Endodermal cell (in vitro differentiated cells): Measurements from ENCODE around the gene SEC14L1. TPM values are rescaled to one million over a fixed set of nuclear protein-coding genes. Genes with fewer than 3 reads are reported as not detected.

Experiments used
- DNase-seq: peaks from one replicate; pipeline ENCODE4 v3.0.0-alpha.2; 2017
- H3K27ac ChIP-seq: 2 replicates; pipeline ENCODE4 v1.5.1; 2013; ENCODE audit warnings: mild to moderate bottlenecking, low read depth, low read length, moderate library complexity
- H3K27me3 ChIP-seq: 2 replicates; pipeline ENCODE4 v1.6.1; 2013; ENCODE audit warnings: mild to moderate bottlenecking, low read length, moderate library complexity; ENCODE audit not compliant: insufficient read depth, control insufficient read depth, poor library complexity, severe bottlenecking
- H3K36me3 ChIP-seq: 2 replicates; pipeline ENCODE4 v1.7.0; 2013; ENCODE audit warnings: mild to moderate bottlenecking, low read length, moderate library complexity; ENCODE audit not compliant: control insufficient read depth, insufficient read depth
- H3K4me1 ChIP-seq: one replicate; pipeline ENCODE4 v1.7.0; 2013; ENCODE audit warnings: low read length; ENCODE audit not compliant: control insufficient read depth, insufficient read depth
- H3K4me3 ChIP-seq: 2 replicates; pipeline ENCODE4 v1.5.1; 2013; ENCODE audit warnings: mild to moderate bottlenecking, low read length, moderate library complexity
- H3K9ac ChIP-seq: 2 replicates; pipeline ENCODE4 v1.6.1; 2013; ENCODE audit warnings: mild to moderate bottlenecking, low read length, moderate library complexity; ENCODE audit not compliant: poor library complexity, severe bottlenecking; ENCODE audit errors: extremely low read depth
- H3K9me3 ChIP-seq: 2 replicates; pipeline ENCODE4 v1.6.1; 2013; ENCODE audit warnings: mild to moderate bottlenecking, low read length, moderate library complexity; ENCODE audit not compliant: control insufficient read depth
- H3K27ac Mint-ChIP-seq: 2 replicates; pipeline ENCODE4 v1.8.0; 2020; ENCODE audit warnings: mixed read lengths
- H3K27me3 Mint-ChIP-seq: 2 replicates; pipeline ENCODE4 v1.8.0; 2021; ENCODE audit warnings: mild to moderate bottlenecking, mixed read lengths; ENCODE audit not compliant: insufficient read depth
- H3K36me3 Mint-ChIP-seq: 2 replicates; pipeline ENCODE4 v1.8.0; 2020; ENCODE audit warnings: low read depth, mixed read lengths
- H3K4me1 Mint-ChIP-seq: 2 replicates; pipeline ENCODE4 v1.8.0; 2020; ENCODE audit warnings: mixed read lengths
- H3K4me3 Mint-ChIP-seq: 2 replicates; pipeline ENCODE4 v1.8.0; 2020; ENCODE audit warnings: mild to moderate bottlenecking, moderate library complexity, mixed read lengths
- H3K9me3 Mint-ChIP-seq: 2 replicates; pipeline ENCODE4 v1.8.0; 2020; ENCODE audit warnings: mild to moderate bottlenecking, mixed read lengths
- whole genome bisulfite sequencing, 2 experiments: methylation state at CpG; one replicate each; pipeline versions ENCODE4 v1.1.5 to v1.1.7; 2013; ENCODE audit warnings: missing lambda C conversion rate in 2 of 2, mixed read lengths in 1 of 2; ENCODE audit not compliant: insufficient coverage in 1 of 2, insufficient read length in 1 of 2; 5-methylcytosine and 5-hydroxymethylcytosine counted together
- total RNA-seq, 2 donors: library from RNA; stranded (reverse); fragmentation: NEBNext Ultra II Directional in 1 of 2; extraction: Animal tissue kit (Norgen Biotek cat#: 25700) in 1 of 2; gene quantifications; 2 replicates in 1 of 2; 3 replicates in 1 of 2; pipeline ENCODE4 v1.2.1, GENCODE V29; 2021
- TF ChIP-seq, protein P1 (sequence below): fragments of 200-600 bp; sonication (generic); conservative IDR thresholded peaks from 2 replicates; pipeline ENCODE4 v1.5.0; 2021; ENCODE audit warnings: antibody characterized with exemption, mild to moderate bottlenecking

SEC14L1 gene
- total RNA-seq, 2 donors from 2014 or later: 77.0 to 87.4 TPM

DNA sequence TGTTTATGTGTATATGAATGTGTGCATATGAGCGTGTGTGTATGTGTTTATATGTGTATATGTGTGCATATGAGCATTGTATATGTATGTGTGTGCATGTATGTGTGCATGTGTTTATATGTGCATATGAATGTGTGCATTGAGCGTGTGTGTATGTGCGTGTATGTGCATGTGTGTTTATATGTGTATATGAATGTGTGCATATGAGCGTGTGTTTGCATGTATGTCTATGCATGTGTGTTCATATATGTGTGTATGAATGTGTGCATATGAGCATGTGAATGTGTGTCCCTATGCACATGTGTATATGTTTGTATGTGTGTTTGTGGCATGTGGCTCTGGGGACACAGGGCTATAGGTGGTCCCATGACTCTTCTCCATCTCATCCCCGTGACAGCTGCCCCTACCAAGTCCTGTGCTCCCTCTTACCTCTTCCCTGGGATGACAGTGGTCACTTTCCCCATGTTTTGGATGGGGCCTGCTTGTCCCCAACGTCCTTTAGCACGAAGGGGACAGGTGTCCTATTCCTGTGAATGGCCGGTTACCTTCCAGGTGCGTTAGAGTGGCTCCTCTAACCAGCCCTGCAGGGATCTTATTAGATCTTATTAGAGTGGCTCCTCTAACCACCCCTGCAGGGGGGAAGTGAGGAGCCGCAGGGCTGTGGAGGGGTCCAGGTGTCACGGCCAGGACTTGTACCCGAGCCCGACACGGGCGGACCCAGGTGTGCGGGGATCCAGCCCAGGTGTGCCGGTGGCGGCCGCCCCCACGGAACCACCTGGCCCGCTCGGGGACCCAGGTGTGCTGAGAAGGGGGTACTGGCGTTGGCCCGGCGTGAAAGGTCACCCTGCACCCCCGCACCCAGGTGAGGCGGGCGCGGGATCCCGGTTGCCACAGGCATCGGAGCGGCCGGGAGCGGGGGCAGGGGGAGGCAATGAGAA lies 105.6 kb downstream of the SEC14L1 start:
- H3K36me3 Mint-ChIP-seq: no peaks in the 10 kb centered on the region
- H3K9me3 Mint-ChIP-seq: no peaks in the 10 kb centered on the region
- H3K27ac Mint-ChIP-seq: no peak overlapping the region
- Histone ChIP-seq H3K4me1 (no peaks in the 10 kb centered on the region), H3K9me3 (no peaks in the 10 kb centered on the region), H3K27ac (no peak overlapping the region), H3K27me3 (peaks cover 11% of the 10 kb centered on the region), H3K36me3 (no peaks in the 10 kb centered on the region), H3K9ac (no peak overlapping the region), H3K4me3 (peak overlapping the region; percentile 75)
- peaks cover 25% of the 10 kb centered on the region for H3K27me3 Mint-ChIP-seq
- H3K4me3 Mint-ChIP-seq: peak overlapping the region; percentile 53
- H3K4me1 Mint-ChIP-seq: no peaks in the 10 kb centered on the region
- TF ChIP-seq, protein P1, sequence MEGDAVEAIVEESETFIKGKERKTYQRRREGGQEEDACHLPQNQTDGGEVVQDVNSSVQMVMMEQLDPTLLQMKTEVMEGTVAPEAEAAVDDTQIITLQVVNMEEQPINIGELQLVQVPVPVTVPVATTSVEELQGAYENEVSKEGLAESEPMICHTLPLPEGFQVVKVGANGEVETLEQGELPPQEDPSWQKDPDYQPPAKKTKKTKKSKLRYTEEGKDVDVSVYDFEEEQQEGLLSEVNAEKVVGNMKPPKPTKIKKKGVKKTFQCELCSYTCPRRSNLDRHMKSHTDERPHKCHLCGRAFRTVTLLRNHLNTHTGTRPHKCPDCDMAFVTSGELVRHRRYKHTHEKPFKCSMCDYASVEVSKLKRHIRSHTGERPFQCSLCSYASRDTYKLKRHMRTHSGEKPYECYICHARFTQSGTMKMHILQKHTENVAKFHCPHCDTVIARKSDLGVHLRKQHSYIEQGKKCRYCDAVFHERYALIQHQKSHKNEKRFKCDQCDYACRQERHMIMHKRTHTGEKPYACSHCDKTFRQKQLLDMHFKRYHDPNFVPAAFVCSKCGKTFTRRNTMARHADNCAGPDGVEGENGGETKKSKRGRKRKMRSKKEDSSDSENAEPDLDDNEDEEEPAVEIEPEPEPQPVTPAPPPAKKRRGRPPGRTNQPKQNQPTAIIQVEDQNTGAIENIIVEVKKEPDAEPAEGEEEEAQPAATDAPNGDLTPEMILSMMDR: no peak
- WGBS, 2 experiments: 41 to 80% methylated on average over 8 to 33 of the region's 34 CpGs
- peak; percentile 51 for DNase-seq

DNA sequence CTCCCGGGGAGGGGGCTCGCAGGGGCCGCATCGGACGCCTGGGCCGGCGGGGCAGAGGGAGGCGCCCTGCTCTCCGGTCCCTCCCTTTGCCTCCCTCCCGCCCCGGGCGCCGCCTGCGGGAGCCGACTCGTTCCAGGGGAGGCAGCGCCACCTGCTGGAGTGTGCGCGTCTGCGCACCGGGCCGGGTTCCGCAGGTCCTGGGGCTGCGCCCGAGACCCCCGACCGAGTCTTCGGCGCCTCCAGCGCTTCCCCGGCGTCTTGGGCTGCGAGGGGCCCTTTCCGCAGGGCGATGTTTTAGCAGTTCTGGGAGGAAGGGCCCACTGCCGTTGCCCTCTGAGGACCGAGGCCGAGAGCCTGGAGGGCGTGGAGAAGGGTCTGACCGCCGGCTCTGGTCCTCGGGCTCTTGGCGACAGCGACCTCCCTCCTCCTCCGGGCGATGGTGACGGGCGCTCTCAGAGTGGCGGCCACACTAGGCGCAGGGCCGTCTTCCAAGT lies 106.3 kb downstream of the SEC14L1 start:
- no peak overlapping the region for H3K27ac Mint-ChIP-seq
- H3K27me3 ChIP-seq: peaks cover 11% of the 10 kb centered on the region
- peak; percentile 98 for DNase-seq
- TF ChIP-seq, protein P1: peak; percentile 100
- H3K9ac ChIP-seq: no peak overlapping the region
- H3K36me3 ChIP-seq: no peaks in the 10 kb centered on the region
- peak overlapping the region; percentile 75 for H3K4me3 ChIP-seq
- H3K4me3 Mint-ChIP-seq: peak overlapping the region; percentile 53
- no peaks in the 10 kb centered on the region for H3K4me1 Mint-ChIP-seq
- 4 to 6% methylated on average over 9 to 50 of the region's 51 CpGs for WGBS, 2 experiments
- H3K9me3 Mint-ChIP-seq: no peaks in the 10 kb centered on the region
- no peaks in the 10 kb centered on the region for H3K36me3 Mint-ChIP-seq
- no peaks in the 10 kb centered on the region for H3K4me1 ChIP-seq
- H3K27me3 Mint-ChIP-seq: peaks cover 25% of the 10 kb centered on the region
- no peak overlapping the region for H3K27ac ChIP-seq
- no peaks in the 10 kb centered on the region for H3K9me3 ChIP-seq

DNA sequence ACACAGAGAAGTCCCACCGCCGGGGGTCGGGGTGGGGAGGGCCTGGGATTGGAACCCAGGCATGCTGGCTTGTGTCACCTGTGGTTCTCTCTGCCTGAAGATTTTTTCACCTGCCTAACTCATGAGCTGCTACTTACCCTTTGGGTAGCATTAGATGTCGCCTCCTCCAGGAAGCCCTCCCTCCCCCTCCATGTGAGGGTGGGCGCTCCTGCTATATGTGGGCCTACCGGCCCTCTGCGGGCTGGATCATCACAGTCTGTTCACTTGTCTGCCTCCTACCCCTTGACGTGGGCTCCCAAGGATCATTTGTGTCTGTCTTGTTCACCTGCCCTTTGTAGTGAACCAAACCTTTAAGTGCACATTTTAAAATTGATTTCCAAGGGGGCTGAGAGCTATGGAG lies 106.8 kb downstream of the SEC14L1 start:
- peak overlapping the region; percentile 53 for H3K4me3 Mint-ChIP-seq
- 75 to 82% methylated on average over 6 to 8 of the region's 8 CpGs for WGBS, 2 experiments

More for the DNA sequence above, 106.8 kb downstream of the SEC14L1 start:
- Histone ChIP-seq H3K9ac (no peak overlapping the region), H3K4me1 (no peaks in the 10 kb centered on the region), H3K4me3 (peak overlapping the region; percentile 75), H3K27me3 (peaks cover 11% of the 10 kb centered on the region), H3K27ac (no peak overlapping the region), H3K9me3 (no peaks in the 10 kb centered on the region), H3K36me3 (no peaks in the 10 kb centered on the region)
- TF ChIP-seq, protein P1: no peak
- peaks cover under 1% of the 10 kb centered on the region for H3K4me1 Mint-ChIP-seq
- peaks cover 25% of the 10 kb centered on the region for H3K27me3 Mint-ChIP-seq
- DNase-seq: no peak
- no peaks in the 10 kb centered on the region for H3K36me3 Mint-ChIP-seq
- no peak overlapping the region for H3K27ac Mint-ChIP-seq
- no peaks in the 10 kb centered on the region for H3K9me3 Mint-ChIP-seq
